Chondrocyte (in vitro differentiated cells): ENCODE data around the gene NHLRC2. TPM values are rescaled to one million over a fixed set of nuclear protein-coding genes. Genes with fewer than 3 reads are reported as not detected.
"Not testable (repeated sequence)": the region's sequence is repeated elsewhere in the genome, so short reads cannot be mapped to it uniquely, and the experiment has no call there.

Experiments used
- DNase-seq: peaks from one replicate; pipeline ENCODE4 v3.0.0; 2021; ENCODE audit warnings: mixed read lengths, low spot score
- H3K27ac Mint-ChIP-seq: one replicate; pipeline ENCODE4 v1.8.0; 2021; ENCODE audit warnings: mild to moderate bottlenecking, moderate library complexity, mixed read lengths; ENCODE audit not compliant: unreplicated experiment
- H3K27me3 Mint-ChIP-seq: 2 replicates; pipeline ENCODE4 v1.8.0; 2021; ENCODE audit warnings: low read depth, mixed read lengths
- H3K36me3 Mint-ChIP-seq: 2 replicates; pipeline ENCODE4 v1.8.0; 2021; ENCODE audit warnings: low read depth, mixed read lengths
- H3K4me1 Mint-ChIP-seq: 2 replicates; pipeline ENCODE4 v1.8.0; 2021; ENCODE audit warnings: low read depth, mild to moderate bottlenecking, mixed read lengths
- H3K4me3 Mint-ChIP-seq: one replicate; pipeline ENCODE4 v1.8.0; 2021; ENCODE audit warnings: mild to moderate bottlenecking, moderate library complexity, mixed read lengths; ENCODE audit not compliant: unreplicated experiment
- H3K9me3 Mint-ChIP-seq: 2 replicates; pipeline ENCODE4 v1.8.0; 2021; ENCODE audit warnings: low read depth, mixed read lengths
- total RNA-seq: library from RNA; stranded (reverse); gene quantifications from 3 replicates; pipeline ENCODE4 v1.2.1, GENCODE V29; 2021
- TF ChIP-seq, protein P1 (sequence below): fragments of 200-600 bp; sonication (generic); IDR thresholded peaks from 2 replicates; pipeline ENCODE4 v1.5.0; 2021; ENCODE audit warnings: antibody characterized with exemption, mild to moderate bottlenecking, moderate library complexity

NHLRC2 gene
- total RNA-seq, 1 donor from 2014 or later = 29.2 TPM

GRCh38 chr10:113820507-113820906, 34.0 kb upstream of the NHLRC2 start:
- Mint-ChIP-seq H3K36me3 (no peaks in the 10 kb centered on the region), H3K4me3 (no peak overlapping the region), H3K27me3 (no peaks in the 10 kb centered on the region), H3K9me3 (no peaks in the 10 kb centered on the region), H3K27ac (no peak overlapping the region), H3K4me1 (peaks cover 5% of the 10 kb centered on the region)
- no peak for DNase-seq
- TF ChIP-seq, protein P1, sequence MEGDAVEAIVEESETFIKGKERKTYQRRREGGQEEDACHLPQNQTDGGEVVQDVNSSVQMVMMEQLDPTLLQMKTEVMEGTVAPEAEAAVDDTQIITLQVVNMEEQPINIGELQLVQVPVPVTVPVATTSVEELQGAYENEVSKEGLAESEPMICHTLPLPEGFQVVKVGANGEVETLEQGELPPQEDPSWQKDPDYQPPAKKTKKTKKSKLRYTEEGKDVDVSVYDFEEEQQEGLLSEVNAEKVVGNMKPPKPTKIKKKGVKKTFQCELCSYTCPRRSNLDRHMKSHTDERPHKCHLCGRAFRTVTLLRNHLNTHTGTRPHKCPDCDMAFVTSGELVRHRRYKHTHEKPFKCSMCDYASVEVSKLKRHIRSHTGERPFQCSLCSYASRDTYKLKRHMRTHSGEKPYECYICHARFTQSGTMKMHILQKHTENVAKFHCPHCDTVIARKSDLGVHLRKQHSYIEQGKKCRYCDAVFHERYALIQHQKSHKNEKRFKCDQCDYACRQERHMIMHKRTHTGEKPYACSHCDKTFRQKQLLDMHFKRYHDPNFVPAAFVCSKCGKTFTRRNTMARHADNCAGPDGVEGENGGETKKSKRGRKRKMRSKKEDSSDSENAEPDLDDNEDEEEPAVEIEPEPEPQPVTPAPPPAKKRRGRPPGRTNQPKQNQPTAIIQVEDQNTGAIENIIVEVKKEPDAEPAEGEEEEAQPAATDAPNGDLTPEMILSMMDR = peak; percentile 27

GRCh38 chr10:113821306-113821705, 33.2 kb upstream of the NHLRC2 start:
- DNase-seq, H3K9me3 Mint-ChIP-seq, H3K27me3 Mint-ChIP-seq, H3K27ac Mint-ChIP-seq, H3K4me1 Mint-ChIP-seq, H3K4me3 Mint-ChIP-seq, H3K36me3 Mint-ChIP-seq: not testable (repeated sequence)

GRCh38 chr10:113822174-113822573, 32.3 kb upstream of the NHLRC2 start:
- H3K9me3 Mint-ChIP-seq = no peaks in the 10 kb centered on the region
- no peaks in the 10 kb centered on the region for H3K27me3 Mint-ChIP-seq
- no peak overlapping the region for H3K4me3 Mint-ChIP-seq
- TF ChIP-seq, protein P1 = no peak
- DNase-seq = no peak
- H3K27ac Mint-ChIP-seq = no peak overlapping the region
- H3K4me1 Mint-ChIP-seq = no peaks in the 10 kb centered on the region
- H3K36me3 Mint-ChIP-seq = no peaks in the 10 kb centered on the region

GRCh38 chr10:113823389-113823788, 31.1 kb upstream of the NHLRC2 start:
- Mint-ChIP-seq H3K27me3 (no peaks in the 10 kb centered on the region), H3K36me3 (no peaks in the 10 kb centered on the region), H3K4me3 (no peak overlapping the region), H3K27ac (no peak overlapping the region), H3K4me1 (no peaks in the 10 kb centered on the region), H3K9me3 (no peaks in the 10 kb centered on the region)
- TF ChIP-seq, protein P1 = no peak
- DNase-seq = no peak

- Mint-ChIP-seq H3K4me3 (no peak overlapping the region), H3K27ac (no peak overlapping the region), H3K36me3 (no peaks in the 10 kb centered on the region), H3K27me3 (no peaks in the 10 kb centered on the region), H3K4me1 (no peaks in the 10 kb centered on the region), H3K9me3 (no peaks in the 10 kb centered on the region)
- no peak for DNase-seq
- TF ChIP-seq, protein P1 = no peak
These were observed 28.7 kb upstream of the NHLRC2 start for GRCh38 chr10:113825791-113826190.

DNA sequence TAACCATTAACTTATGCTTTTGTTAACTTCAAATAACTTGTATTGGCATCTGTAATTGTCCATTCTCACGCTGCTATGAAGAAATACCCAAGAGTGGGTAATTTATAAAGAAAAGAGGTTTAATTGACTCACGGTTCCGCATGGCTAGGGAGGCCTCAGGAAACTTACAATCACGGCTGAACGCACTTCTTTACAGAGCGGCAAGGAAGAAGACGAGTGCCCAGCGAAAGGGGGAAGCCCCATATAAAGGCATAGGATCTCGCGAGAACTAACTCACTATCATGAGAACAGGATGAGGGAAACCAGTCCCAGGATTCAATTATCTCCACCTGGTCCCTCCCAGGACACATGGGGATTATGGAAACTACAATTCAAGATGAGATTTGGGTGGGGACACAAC, 25.9 kb upstream of the NHLRC2 start:
- not testable (repeated sequence) for H3K9me3 Mint-ChIP-seq, DNase-seq, H3K4me1 Mint-ChIP-seq, H3K4me3 Mint-ChIP-seq, H3K27me3 Mint-ChIP-seq, H3K36me3 Mint-ChIP-seq, H3K27ac Mint-ChIP-seq
